ENCODE results near the gene KIAA0753. TPM values are rescaled to one million over a fixed set of nuclear protein-coding genes. Genes with fewer than 3 reads are reported as not detected.

KIAA0753 gene
- total and polyA plus RNA-seq, 2 of the 13 experiments (the other 11 are each of a cell fraction or from before 2014, with no cell fraction given), result 5.2 to 9.1 TPM

GRCh38 chr17:6608321-6608720 lies 32.2 kb downstream of the KIAA0753 start:
- DNase-seq (ENCODE audit: low spot score), result no peak
- no peak for FAIRE-seq
- CTCF ChIA-PET (ENCODE audit: low intra/inter-chr PET ratio, low total read pairs), result no interaction called here
- Histone ChIP-seq H3K4me1 (ENCODE audit: insufficient read depth, low read length) (no peaks in the 10 kb centered on the region), H3K4me2 (ENCODE audit: low read depth, low read length) (no peak overlapping the region), H2AFZ (ENCODE audit: low read length) (no peak overlapping the region), H3K9ac (ENCODE audit: insufficient read depth, low read depth, low read length) (no peak overlapping the region), H4K20me1 (ENCODE audit: insufficient read depth, low read length) (no peaks in the 10 kb centered on the region), H3K79me2 (ENCODE audit: insufficient read depth, low read length) (no peaks in the 10 kb centered on the region), H3K27ac (ENCODE audit: extremely low read length, insufficient read depth, low read length) (no peak overlapping the region), H3K36me3 (replicated peaks in 1 of 2; ENCODE audit: control insufficient read depth in 1 of 2, insufficient read depth in 2 of 2, low read length in 2 of 2) (peaks cover 18 to 75% of the 10 kb centered on the region in 2 experiments; a peak in 4 of 5 replicates), H3K27me3 (ENCODE audit: control insufficient read depth in 1 of 2, insufficient read depth in 2 of 2, low read length in 2 of 2) (no peaks in the 10 kb centered on the region), H3K9me3 (ENCODE audit: low read length) (no peaks in the 10 kb centered on the region), H3K4me3 (replicated peaks in 1 of 3; ENCODE audit: insufficient read depth in 1 of 3, low read depth in 2 of 3, low read length in 3 of 3) (no peak overlapping the region)
- 94% methylated on average over 3 of the region's 3 CpGs for WGBS (ENCODE audit: low lambda C conversion rate)
- POLR2A ChIA-PET, result no interaction called here
- in situ Hi-C loops (cut with HindIII; ENCODE audit: extremely low pct_ligation_motif_present, low pct_unique_long_range_greater_than_20kb), result no loop called here
- intact Hi-C loops (cut with micrococcal nuclease; ENCODE audit: unreplicated experiment), result no loop called here
- TF ChIP-seq ZNF550 (CRISPR knock-in tag; IDR thresholded peaks at IDR 0.05; ENCODE audit: borderline replicate concordance) (no peak), ATM (IDR thresholded peaks at IDR 0.05; ENCODE audit: borderline replicate concordance) (no peak), KMT2A (CRISPR knock-in tag; IDR thresholded peaks at IDR 0.05) (no peak), SOX6 (IDR thresholded peaks at IDR 0.05) (no peak), SOX6 (CRISPR knock-in tag; IDR thresholded peaks at IDR 0.05) (no peak), CEBPZ (IDR thresholded peaks at IDR 0.05; ENCODE audit: low read length) (no peak), ZBED4 (CRISPR knock-in tag; IDR thresholded peaks at IDR 0.05; ENCODE audit: borderline replicate concordance) (no peak), NKX3-1 (CRISPR knock-in tag; IDR thresholded peaks at IDR 0.05) (no peak), SPEN (CRISPR knock-in tag; IDR thresholded peaks at IDR 0.05; ENCODE audit: low read depth) (no peak)
- BruUV-seq (replicated peaks), result no TSS peak
- ATAC-seq, result no peak
